Measurements from ENCODE around the gene BIRC6. TPM values are rescaled to one million over a fixed set of nuclear protein-coding genes. Genes with fewer than 3 reads are reported as not detected.
A peak's percentile ranks its signal among the peaks of the same experiment; 100 is the strongest.

Gene BIRC6
- total RNA-seq, 1 donor from 2014 or later = 98.0 TPM

DNA sequence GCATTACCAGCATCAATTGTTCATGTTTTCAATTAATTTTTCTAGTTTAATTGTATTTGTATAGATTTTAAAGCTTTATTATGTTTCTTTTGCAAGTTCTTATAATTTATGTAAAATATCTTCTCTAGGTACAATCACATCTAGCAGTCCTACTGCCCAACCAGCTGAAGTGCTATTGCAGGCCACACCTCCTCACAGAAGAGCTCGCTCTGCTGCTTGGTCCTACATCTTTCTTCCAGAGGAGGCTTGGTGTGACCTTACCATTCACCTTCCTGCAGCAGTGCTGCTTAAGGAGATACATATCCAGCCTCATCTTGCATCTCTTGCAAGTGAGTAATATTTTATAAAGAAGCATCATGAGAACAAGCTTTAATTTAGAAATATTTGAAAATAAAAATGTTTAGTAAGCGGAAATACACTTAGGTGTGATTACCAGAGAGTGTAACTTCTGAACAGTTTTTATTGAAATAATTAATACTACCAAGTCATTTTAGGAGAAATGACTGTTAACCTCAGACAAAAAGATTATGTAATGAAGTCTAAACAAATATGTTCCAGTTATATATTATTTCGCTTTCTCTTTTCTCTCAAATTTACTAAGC, 148.2 kb downstream of the BIRC6 start:
- Mint-ChIP-seq H3K9me3 (ENCODE audit: low read depth) (no peaks in the 10 kb centered on the region), H3K27me3 (no peaks in the 10 kb centered on the region), H3K4me1 (ENCODE audit: low read depth) (no peaks in the 10 kb centered on the region), H3K27ac (no peak overlapping the region), H3K4me3 (ENCODE audit: low read depth) (no peak overlapping the region), H3K36me3 (ENCODE audit: insufficient read depth) (peaks cover 25% of the 10 kb centered on the region)
- TF ChIP-seq, protein P1, sequence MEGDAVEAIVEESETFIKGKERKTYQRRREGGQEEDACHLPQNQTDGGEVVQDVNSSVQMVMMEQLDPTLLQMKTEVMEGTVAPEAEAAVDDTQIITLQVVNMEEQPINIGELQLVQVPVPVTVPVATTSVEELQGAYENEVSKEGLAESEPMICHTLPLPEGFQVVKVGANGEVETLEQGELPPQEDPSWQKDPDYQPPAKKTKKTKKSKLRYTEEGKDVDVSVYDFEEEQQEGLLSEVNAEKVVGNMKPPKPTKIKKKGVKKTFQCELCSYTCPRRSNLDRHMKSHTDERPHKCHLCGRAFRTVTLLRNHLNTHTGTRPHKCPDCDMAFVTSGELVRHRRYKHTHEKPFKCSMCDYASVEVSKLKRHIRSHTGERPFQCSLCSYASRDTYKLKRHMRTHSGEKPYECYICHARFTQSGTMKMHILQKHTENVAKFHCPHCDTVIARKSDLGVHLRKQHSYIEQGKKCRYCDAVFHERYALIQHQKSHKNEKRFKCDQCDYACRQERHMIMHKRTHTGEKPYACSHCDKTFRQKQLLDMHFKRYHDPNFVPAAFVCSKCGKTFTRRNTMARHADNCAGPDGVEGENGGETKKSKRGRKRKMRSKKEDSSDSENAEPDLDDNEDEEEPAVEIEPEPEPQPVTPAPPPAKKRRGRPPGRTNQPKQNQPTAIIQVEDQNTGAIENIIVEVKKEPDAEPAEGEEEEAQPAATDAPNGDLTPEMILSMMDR (IDR thresholded peaks at IDR 0.05; ENCODE audit: unreplicated experiment) = no peak
- DNase-seq (ENCODE audit: low spot score, unreplicated experiment) = no peak

DNA sequence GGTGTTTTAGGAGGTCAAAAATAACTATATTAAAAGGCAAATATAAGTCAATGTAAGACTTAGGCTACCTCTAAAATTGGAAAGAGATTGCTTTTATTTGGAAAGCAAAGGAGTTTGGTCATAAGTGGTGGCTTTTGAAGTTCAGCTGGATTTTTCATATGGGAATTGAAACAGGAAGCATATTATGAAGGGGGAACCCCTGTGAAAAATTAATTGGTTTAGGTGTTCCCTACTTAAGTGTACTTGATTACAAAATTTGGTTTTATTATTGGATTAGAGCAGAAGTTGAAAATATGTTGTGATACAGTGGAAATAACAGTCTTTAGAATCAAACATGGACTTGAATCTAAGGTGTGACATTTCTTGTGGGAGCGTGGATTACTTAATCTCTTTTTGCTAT, 149.6 kb downstream of the BIRC6 start:
- Mint-ChIP-seq H3K36me3 (ENCODE audit: insufficient read depth) (peaks cover 29% of the 10 kb centered on the region), H3K9me3 (ENCODE audit: low read depth) (no peaks in the 10 kb centered on the region), H3K4me1 (ENCODE audit: low read depth) (no peaks in the 10 kb centered on the region), H3K27me3 (no peaks in the 10 kb centered on the region), H3K27ac (peak overlapping the region; percentile 69), H3K4me3 (ENCODE audit: low read depth) (no peak overlapping the region)
- TF ChIP-seq, protein P1 (IDR thresholded peaks at IDR 0.05; ENCODE audit: unreplicated experiment) = no peak
- DNase-seq (ENCODE audit: low spot score, unreplicated experiment) = no peak

DNA sequence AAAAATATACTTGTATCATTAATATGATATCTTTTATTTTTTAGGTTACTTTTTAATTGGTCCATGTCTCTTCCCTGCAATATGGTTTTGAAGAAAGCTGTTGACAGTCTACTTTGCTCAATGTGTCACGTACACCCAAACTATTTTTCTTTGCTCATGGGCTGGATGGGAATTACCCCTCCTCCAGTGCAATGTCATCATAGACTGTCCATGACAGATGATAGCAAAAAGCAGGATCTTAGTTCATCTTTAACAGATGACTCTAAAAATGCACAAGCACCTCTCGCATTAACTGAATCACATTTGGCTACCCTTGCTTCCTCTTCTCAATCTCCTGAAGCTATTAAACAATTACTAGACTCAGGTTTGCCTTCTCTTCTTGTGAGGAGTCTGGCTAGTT, 158.1 kb downstream of the BIRC6 start:
- H3K9me3 Mint-ChIP-seq (ENCODE audit: low read depth) = no peaks in the 10 kb centered on the region
- H3K27ac Mint-ChIP-seq = no peak overlapping the region
- DNase-seq (ENCODE audit: low spot score, unreplicated experiment) = no peak
- no peaks in the 10 kb centered on the region for H3K27me3 Mint-ChIP-seq
- no peak overlapping the region for H3K4me3 Mint-ChIP-seq (ENCODE audit: low read depth)
- TF ChIP-seq, protein P1 (IDR thresholded peaks at IDR 0.05; ENCODE audit: unreplicated experiment) = no peak
- H3K4me1 Mint-ChIP-seq (ENCODE audit: low read depth) = no peaks in the 10 kb centered on the region
- H3K36me3 Mint-ChIP-seq (ENCODE audit: insufficient read depth) = peaks cover 24% of the 10 kb centered on the region

DNA sequence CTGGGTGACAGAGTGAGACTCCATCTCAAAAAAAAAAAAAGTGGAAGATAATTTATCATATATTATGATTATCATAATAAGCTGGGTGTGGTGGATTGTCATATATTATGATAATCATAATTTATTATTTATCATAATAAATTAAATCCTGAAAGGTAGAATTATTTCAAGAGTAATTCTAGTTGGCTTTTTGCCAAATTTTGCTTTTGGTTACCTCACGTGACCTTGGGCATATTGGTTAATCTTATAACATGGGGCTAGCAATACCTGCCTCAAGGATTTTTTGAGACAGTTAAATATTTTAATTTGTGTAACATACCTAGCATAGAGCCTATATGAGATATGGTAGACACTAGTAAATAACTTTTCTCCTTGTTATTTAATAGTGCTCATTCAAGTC, 159.7 kb downstream of the BIRC6 start:
- TF ChIP-seq, protein P1 (IDR thresholded peaks at IDR 0.05; ENCODE audit: unreplicated experiment) = no peak
- no peak for DNase-seq (ENCODE audit: low spot score, unreplicated experiment)
- Mint-ChIP-seq H3K27me3 (no peaks in the 10 kb centered on the region), H3K9me3 (ENCODE audit: low read depth) (no peaks in the 10 kb centered on the region), H3K4me1 (ENCODE audit: low read depth) (no peaks in the 10 kb centered on the region), H3K4me3 (ENCODE audit: low read depth) (no peak overlapping the region), H3K27ac (no peak overlapping the region), H3K36me3 (ENCODE audit: insufficient read depth) (peaks cover 20% of the 10 kb centered on the region)

DNA sequence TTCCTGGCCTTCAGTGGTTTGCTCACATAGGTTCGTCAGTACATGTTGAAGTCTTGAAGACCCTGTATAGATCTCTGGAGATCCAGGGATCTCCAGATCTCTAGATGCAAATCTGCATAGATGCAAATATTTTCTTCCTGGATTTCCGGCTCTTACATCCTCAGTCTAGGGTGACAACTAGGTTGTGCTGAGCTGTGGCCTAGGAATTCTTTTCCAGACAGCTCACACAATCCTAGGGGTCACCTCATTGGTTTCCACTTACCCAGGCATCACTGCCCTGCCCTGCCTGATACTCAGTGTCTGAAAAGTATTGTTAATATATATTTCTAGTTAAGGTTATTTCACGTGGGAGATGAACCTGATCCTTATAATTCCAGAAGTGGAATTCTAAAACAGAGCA, 165.9 kb downstream of the BIRC6 start:
- TF ChIP-seq, protein P1 (IDR thresholded peaks at IDR 0.05; ENCODE audit: unreplicated experiment) = no peak
- DNase-seq (ENCODE audit: low spot score, unreplicated experiment) = no peak
- H3K36me3 Mint-ChIP-seq (ENCODE audit: insufficient read depth) = peaks cover 26% of the 10 kb centered on the region

More for the DNA sequence above, 165.9 kb downstream of the BIRC6 start:
- Mint-ChIP-seq H3K27ac (no peak overlapping the region), H3K27me3 (no peaks in the 10 kb centered on the region), H3K4me3 (ENCODE audit: low read depth) (no peak overlapping the region), H3K4me1 (ENCODE audit: low read depth) (no peaks in the 10 kb centered on the region), H3K9me3 (ENCODE audit: low read depth) (no peaks in the 10 kb centered on the region)
